Head of caudate nucleus (tissue), 42 donors: Measurements from ENCODE around the gene SRRM4.

Experiments used
- DNase-seq, 42 donors: peaks; one replicate each; pipeline versions ENCODE4 v3.0.0 to v3.0.0-alpha.2; 2020 to 2021; ENCODE audit warnings: mixed read lengths in 7 of 42
- intact Hi-C: fragments of 100-400 bp; cut with DNase I; formaldehyde crosslinking; loops from one replicate; pipeline ENCODE4 v1.15.0; 2022

SRRM4 gene, protein sequence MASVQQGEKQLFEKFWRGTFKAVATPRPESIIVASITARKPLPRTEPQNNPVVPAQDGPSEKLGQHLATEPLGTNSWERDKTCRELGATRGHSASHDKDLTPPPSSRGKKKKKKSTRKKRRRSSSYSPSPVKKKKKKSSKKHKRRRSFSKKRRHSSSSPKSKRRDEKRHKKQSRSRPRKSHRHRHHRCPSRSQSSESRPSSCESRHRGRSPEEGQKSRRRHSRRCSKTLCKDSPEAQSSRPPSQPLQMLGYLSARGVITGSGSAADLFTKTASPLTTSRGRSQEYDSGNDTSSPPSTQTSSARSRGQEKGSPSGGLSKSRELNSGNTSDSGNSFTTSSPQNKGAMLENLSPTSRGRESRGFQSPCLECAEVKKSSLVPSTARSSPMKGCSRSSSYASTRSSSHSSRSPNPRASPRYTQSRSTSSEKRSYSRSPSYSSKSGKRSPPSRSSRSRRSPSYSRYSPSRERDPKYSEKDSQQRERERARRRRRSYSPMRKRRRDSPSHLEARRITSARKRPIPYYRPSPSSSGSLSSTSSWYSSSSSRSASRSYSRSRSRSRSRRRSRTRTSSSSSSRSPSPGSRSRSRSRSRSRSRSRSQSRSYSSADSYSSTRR

DNA sequence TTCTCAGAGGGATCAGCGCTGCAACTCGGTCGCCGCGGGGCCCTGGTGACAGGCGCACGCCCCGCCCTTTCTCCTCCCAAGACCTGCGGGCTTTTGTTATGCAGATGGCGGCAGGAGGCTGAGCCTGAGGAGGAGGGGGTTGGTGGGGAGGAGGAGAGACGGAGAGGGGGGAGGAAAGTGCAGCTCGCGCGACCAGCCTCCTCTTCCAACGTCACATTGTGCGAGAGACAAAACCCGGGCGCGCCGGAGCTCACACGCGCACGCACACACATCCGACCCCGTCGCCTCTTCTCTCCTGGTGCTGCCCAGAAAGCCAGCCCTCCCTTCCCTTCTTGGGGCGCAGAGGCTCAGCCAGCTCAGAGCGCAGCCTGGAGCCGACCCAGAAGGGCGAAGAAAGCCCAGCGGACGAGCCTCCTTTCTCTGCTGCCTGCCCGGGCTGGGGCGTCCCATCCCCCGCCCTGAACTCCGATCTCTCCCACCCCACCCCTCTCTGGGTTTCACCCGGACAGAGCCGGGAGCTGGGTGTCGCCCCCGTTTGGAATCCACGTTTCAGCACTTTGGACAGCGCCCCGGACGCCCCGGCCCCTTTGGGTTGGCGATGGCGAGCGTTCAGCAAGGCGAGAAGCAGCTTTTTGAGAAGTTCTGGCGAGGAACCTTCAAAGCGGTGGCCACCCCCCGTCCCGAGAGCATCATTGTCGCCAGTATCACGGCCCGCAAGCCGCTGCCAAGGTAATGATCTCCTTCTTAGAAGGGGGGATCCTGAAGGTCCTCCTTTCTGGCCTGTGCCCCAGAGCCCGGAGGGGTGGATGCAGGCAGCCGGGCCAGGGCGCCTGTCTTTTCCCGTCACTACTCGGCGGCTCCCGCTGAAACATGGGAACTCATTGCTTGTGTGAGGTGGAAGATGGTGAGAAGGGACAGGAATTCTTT, at the start of gene SRRM4:
SRRM4 (plus strand) TSS at position 257 of the 927 bp plus-strand sequence; CDS start at position 599, 342 bp downstream.
- intact Hi-C loops, result no loop called here
- DNase-seq, result peak; percentile 57 to 95 (median 80)

- DNase-seq, result no peak
- intact Hi-C loops, result no loop called here
These were observed 35.1 kb upstream of the SRRM4 start for GRCh38 chr12:118946256-118946655.

GRCh38 chr12:118958520-118958919, 22.8 kb upstream of the SRRM4 start:
- intact Hi-C loops, result no loop called here
- DNase-seq, result no peak

- peak in 4 of 42 donors; percentile 18 to 39 (median 24) for DNase-seq
- intact Hi-C loops, result no loop called here
These were observed 22.0 kb upstream of the SRRM4 start for GRCh38 chr12:118959348-118959747.

- peak in 41 of 42 donors; percentile 10 to 85 (median 48) for DNase-seq
- intact Hi-C loops, result no loop called here
These were observed 21.3 kb upstream of the SRRM4 start for GRCh38 chr12:118959985-118960560.

GRCh38 chr12:118960865-118961264, 20.5 kb upstream of the SRRM4 start:
- intact Hi-C loops, result no loop called here

GRCh38 chr12:118964988-118965387, 16.4 kb upstream of the SRRM4 start:
- intact Hi-C loops, result no loop called here
- DNase-seq, result no peak

More at GRCh38 chr12:118960865-118961264, 20.5 kb upstream of the SRRM4 start:
- no peak for DNase-seq

DNA sequence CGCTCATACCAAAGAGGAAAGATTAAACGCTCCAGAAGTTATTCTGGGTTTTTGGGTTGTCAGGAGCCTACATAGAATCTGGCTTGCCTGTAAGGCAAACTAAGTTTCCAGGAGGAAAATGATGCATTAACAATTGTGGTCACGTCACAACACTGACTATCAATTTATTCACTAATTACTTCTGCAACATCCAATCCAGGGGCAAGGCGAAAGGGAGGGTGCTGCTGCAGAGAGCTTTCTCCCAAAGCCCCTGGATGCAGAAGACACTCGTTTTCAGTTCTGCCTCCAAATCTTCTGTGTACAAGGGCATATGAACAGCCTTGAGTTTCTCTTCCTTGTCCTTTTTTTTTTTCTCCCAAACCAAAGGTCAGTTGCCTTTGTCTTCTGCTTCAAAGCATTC, 10.5 kb upstream of the SRRM4 start:
- intact Hi-C loops, result no loop called here
- no peak for DNase-seq

GRCh38 chr12:118972982-118973381, 8.4 kb upstream of the SRRM4 start:
- no peak for DNase-seq
- intact Hi-C loops, result no loop called here

DNA sequence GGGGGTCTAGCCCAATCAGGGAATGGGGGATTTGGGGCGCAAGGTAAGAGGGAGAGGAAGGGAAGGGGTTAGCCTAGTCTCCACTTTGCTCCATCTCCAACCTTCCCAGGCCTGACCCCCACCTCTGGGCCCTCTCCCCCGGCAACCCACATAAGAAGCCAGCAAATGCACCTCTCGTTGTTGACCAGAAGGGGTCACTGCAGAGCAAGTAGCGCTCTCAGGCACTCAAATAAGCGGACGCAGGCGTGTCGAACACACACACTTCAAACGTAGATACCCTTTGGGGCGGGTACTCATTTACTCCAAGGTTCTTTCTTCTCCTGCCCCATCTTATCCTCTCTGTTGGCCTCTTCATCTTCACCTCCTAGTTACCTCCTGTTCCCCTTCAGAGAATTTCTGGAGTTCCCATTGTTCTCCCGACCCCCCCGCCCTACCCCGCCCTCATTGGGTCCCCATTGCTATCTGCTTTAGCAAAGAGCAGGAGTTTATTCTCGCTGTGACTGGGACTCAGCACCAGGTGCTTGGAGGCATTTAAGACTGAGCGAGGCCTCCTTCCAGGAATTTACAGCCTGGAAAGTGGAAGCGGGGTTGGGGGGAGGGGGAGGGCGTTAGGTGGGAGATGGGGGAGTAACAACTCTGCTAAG, 1.5 kb upstream of the SRRM4 start:
- DNase-seq, result peak; percentile 33 to 84 (median 60)
- intact Hi-C loops, result no loop called here

DNA sequence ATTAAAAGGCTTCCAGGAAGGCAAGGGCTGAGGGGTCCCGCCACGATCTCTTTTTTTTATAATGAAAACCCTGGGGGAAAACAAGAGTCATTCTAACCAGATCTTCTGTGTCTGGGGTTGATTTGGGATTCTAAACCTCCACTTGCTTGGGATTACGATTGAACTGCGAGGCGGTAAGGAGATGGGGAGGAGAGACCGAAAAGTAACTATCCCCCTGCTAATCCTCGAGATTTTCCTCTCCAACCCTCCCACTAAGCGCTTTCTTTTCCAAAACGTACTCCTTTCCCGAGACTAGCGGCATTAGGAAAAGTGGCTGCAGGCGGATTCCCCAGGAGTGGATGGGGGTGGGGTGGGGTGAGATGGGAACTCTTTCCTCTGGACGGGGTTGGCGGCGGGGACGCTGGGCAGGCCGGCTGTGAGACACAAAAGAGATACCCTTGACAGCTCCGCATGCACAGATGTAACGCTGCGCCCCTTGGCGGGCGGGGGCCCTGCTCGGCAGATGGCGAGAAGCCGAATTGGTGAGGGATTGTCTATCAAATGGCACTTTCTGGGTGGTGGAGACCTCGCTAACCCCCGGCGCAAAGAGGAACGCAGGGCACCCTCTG, 830 bp upstream of the SRRM4 start:
- intact Hi-C loops, result no loop called here
- DNase-seq, result peak in 41 of 42 donors; percentile 3 to 73 (median 40)

GRCh38 chr12:118982302-118982701, 961 bp downstream of the SRRM4 start:
- intact Hi-C loops, result no loop called here
- peak in 29 of 42 donors; percentile 6 to 65 (median 23) for DNase-seq

GRCh38 chr12:118982984-118983761, 1.8 kb downstream of the SRRM4 start:
- intact Hi-C loops, result no loop called here
- DNase-seq, result no peak

GRCh38 chr12:118984161-118984943, 3.0 kb downstream of the SRRM4 start:
- intact Hi-C loops, result no loop called here
- no peak for DNase-seq

DNA sequence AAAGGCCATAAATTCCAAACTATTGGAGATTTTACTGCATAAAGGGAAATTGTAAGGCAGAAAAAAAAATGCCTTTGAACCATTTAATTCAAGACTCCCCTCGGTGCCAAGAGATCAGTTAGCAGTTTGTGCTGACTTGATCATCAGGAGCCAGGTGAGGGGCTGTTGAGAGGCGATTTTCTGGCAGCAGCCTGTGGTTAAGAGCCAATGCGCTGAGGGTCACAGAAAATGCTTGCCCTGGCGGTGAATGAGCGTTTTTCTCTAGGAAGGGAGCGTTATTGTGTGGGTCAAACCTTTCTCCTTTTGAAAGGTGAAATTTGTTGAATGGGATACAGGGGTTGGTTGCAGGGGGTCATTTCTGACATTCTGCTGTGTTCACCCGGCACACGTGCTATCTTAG, 4.7 kb downstream of the SRRM4 start:
- DNase-seq, result no peak
- intact Hi-C loops, result no loop called here

DNA sequence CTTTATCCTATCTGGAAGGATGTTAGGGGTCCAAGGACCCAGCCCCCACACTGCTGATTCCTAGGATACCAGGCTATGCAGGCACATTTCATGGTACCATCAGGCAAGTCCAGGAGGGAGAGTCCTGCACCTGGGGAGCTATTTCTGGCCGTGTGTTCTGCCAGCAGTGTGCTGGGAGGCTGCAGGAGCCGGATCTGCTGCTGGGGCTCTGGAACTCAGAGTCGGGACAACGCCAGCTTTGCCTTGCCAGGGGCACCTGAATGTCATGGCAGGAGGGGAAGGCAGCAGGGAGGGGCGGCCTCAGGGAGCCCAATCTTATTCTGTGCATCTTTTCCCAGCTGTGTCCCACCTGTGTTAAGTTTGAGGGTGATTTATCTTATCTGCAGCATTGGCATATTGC, 17.8 kb downstream of the SRRM4 start:
- intact Hi-C loops, result no loop called here
- DNase-seq, result peak in 2 of 42 donors; percentile 6 to 20

- DNase-seq, result no peak
- intact Hi-C loops, result no loop called here
These were observed 23.7 kb downstream of the SRRM4 start for GRCh38 chr12:119005085-119005484.
